Neural cell (in vitro differentiated cells): Measurements from ENCODE around the gene MLX.
A peak's percentile ranks its signal among the peaks of the same experiment; 100 is the strongest.

Source experiments
- MXI1 ChIP-seq: fragments of 450-650 bp; conservative IDR thresholded peaks from 2 replicates; pipeline ENCODE4 v1.6.1; 2014; ENCODE audit warnings: antibody characterized with exemption, mild to moderate bottlenecking; ENCODE audit not compliant: poor library complexity, severe bottlenecking
- POLR2AphosphoS5 ChIP-seq: IDR thresholded peaks from 2 replicates; pipeline ENCODE4 v1.6.1; 2012
- TF ChIP-seq, protein P1 (sequence below): fragments of 450-650 bp; IDR thresholded peaks from 2 replicates; pipeline ENCODE4 v1.5.1; 2014; ENCODE audit warnings: antibody characterized with exemption, mild to moderate bottlenecking, moderate library complexity; ENCODE audit not compliant: poor library complexity, severe bottlenecking

DNA sequence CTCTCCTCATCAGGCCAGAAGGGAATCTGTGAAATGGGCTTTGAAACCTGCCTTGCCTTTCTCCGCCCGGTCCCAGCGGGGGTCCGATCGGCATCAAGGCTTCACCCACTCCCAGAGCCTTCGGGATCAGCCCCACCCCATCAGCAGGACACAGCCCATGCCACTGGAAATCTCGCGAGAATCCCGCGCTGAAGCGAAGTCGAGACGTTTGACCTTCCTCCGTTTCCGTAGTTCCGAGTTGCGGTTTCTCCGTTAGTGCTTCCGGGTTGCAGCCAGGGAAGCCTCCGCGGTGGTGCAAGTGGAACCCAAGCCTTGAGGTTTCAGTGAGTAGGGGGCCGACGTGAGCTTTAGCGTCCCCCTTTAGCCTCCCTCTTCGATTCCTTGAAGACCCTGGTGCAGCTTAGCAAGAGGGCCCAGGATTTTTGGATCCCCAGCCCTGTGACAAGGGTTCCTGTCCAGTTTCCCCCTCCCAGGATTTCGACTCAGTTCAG is 5.0 kb upstream of the MLX start, which contains the start of gene COASY:
- TF ChIP-seq POLR2AphosphoS5 (peak; percentile 86), MXI1 (peak; percentile 77)
- TF ChIP-seq, protein P1, sequence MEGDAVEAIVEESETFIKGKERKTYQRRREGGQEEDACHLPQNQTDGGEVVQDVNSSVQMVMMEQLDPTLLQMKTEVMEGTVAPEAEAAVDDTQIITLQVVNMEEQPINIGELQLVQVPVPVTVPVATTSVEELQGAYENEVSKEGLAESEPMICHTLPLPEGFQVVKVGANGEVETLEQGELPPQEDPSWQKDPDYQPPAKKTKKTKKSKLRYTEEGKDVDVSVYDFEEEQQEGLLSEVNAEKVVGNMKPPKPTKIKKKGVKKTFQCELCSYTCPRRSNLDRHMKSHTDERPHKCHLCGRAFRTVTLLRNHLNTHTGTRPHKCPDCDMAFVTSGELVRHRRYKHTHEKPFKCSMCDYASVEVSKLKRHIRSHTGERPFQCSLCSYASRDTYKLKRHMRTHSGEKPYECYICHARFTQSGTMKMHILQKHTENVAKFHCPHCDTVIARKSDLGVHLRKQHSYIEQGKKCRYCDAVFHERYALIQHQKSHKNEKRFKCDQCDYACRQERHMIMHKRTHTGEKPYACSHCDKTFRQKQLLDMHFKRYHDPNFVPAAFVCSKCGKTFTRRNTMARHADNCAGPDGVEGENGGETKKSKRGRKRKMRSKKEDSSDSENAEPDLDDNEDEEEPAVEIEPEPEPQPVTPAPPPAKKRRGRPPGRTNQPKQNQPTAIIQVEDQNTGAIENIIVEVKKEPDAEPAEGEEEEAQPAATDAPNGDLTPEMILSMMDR, result no peak
